HepG2 (cell line): Measurements from ENCODE around the gene ZFX. TPM values are rescaled to one million over a fixed set of nuclear protein-coding genes. Genes with fewer than 3 reads are reported as not detected.

Source experiments
- ARID5B ChIP-seq: IDR thresholded peaks from 2 replicates; pipeline ENCODE4 v1.4.0; 2020; ENCODE audit warnings: mild to moderate bottlenecking, missing genetic modification reagents
- HHEX ChIP-seq: IDR thresholded peaks from 2 replicates; pipeline ENCODE4 v1.6.1; 2016; ENCODE audit warnings: control low read depth
- MLXIP ChIP-seq: sonication (generic); formaldehyde crosslinking; IDR thresholded peaks from 2 replicates; pipeline ENCODE4 v1.9.0; 2021; ENCODE audit warnings: missing genetic modification reagents, borderline replicate concordance
- MXD4 ChIP-seq: IDR thresholded peaks from 2 replicates; pipeline ENCODE4 v1.6.1; 2016; ENCODE audit warnings: mild to moderate bottlenecking, missing biosample characterization, missing genetic modification reagents
- PRDM15 ChIP-seq: sonication (generic); formaldehyde crosslinking; IDR thresholded peaks from 2 replicates; pipeline ENCODE4 v1.4.0; 2020; ENCODE audit warnings: missing genetic modification reagents
- TCF7 ChIP-seq: sonication (generic); IDR thresholded peaks from 2 replicates; pipeline ENCODE4 v1.6.1; 2016; ENCODE audit warnings: antibody characterized with exemption, low read depth
- ZBTB2 ChIP-seq: sonication (generic); formaldehyde crosslinking; IDR thresholded peaks from 2 replicates; pipeline ENCODE4 v1.8.0; 2022; ENCODE audit warnings: low read depth, missing genetic modification reagents
- ZNF75D ChIP-seq: sonication (generic); formaldehyde crosslinking; IDR thresholded peaks from 2 replicates; pipeline ENCODE4 v1.8.1; 2023; ENCODE audit warnings: missing genetic modification reagents, mild to moderate bottlenecking, borderline replicate concordance
- polyA plus RNA-seq, 8 experiments: library from polyadenylated mRNA; depleted of rRNA in 3 of 8; stranded (reverse) in 7 of 8; unstranded in 1 of 8; fragments of >200 nt; fragmentation: Illumina TruSeq in 4 of 8; extraction: Trizol in 4 of 8; gene quantifications; 2 replicates each; pipeline versions ENCODE4 v1.2.1 to v1.2.3, GENCODE V29; 2011 to 2016; ENCODE audit warnings: low read depth in 4 of 8, missing spikeins in 1 of 8, mixed read lengths in 1 of 8; ENCODE audit not compliant: insufficient read depth in 1 of 8
- total RNA-seq, 5 experiments: library from RNA; depleted of rRNA; stranded (reverse); fragments of >200 nt; fragmentation: Illumina TruSeq; extraction: Trizol; gene quantifications; 2 replicates each; pipeline ENCODE4 v1.2.3, GENCODE V29; 2016; ENCODE audit warnings: low read depth in 1 of 5

ZFX gene
- total and polyA plus RNA-seq, 2 of the 13 experiments (the other 11 are each of a cell fraction or from before 2014, with no cell fraction given), result 13.8 to 37.3 TPM

GRCh38 chrX:24207826-24208225, 58.3 kb downstream of the ZFX start (continued):
- TF ChIP-seq ARID5B (CRISPR knock-in tag), result no peak
- TF ChIP-seq MLXIP, result no peak
- no peak for TF ChIP-seq PRDM15 (CRISPR knock-in tag)
- TF ChIP-seq TCF7, result no peak
- TF ChIP-seq ZNF75D (CRISPR knock-in tag), result no peak
- no peak for TF ChIP-seq ZBTB2 (CRISPR knock-in tag)
- no peak for TF ChIP-seq MXD4 (CRISPR knock-in tag)
- no peak for TF ChIP-seq HHEX
- TF ChIP-seq, all 625 proteins: peak for 0
